GM23248 (cell line): ENCODE measurements around the gene PI4KB. TPM values are rescaled to one million over a fixed set of nuclear protein-coding genes. Genes with fewer than 3 reads are reported as not detected.

Source experiments
- DNase-seq: peaks from one replicate; pipeline ENCODE4 v3.0.0-alpha.2; 2015
- H2AFZ ChIP-seq: fragments of 200-600 bp; sonication (generic); 2 replicates; pipeline ENCODE4 v1.6.1; 2016; ENCODE audit warnings: antibody characterized with exemption
- H3F3A ChIP-seq: fragments of 200-600 bp; sonication (generic); 2 replicates; pipeline ENCODE4 v1.6.1; 2016; ENCODE audit warnings: mild to moderate bottlenecking, antibody characterized with exemption, mixed run types; ENCODE audit not compliant: insufficient read depth
- H3K27ac ChIP-seq: fragments of 200-600 bp; sonication (generic); 2 replicates; pipeline ENCODE4 v1.5.1; 2016; ENCODE audit warnings: mild to moderate bottlenecking
- H3K27me3 ChIP-seq: fragments of 200-600 bp; sonication (generic); replicated peaks from 2 replicates; pipeline ENCODE4 v1.6.1; 2016; ENCODE audit warnings: mild to moderate bottlenecking; ENCODE audit not compliant: insufficient read depth
- H3K36me3 ChIP-seq: fragments of 200-600 bp; sonication (generic); 2 replicates; pipeline ENCODE4 v1.6.1; 2016; ENCODE audit warnings: low read depth, mild to moderate bottlenecking
- H3K4me1 ChIP-seq: fragments of 200-600 bp; sonication (generic); 2 replicates; pipeline ENCODE4 v1.6.1; 2016; ENCODE audit warnings: mild to moderate bottlenecking; ENCODE audit not compliant: insufficient read depth
- H3K4me2 ChIP-seq: fragments of 200-600 bp; sonication (generic); one replicate; pipeline ENCODE4 v1.6.1; 2016; ENCODE audit warnings: mild to moderate bottlenecking; ENCODE audit not compliant: unreplicated experiment
- H3K4me3 ChIP-seq: fragments of 200-600 bp; sonication (generic); 2 replicates; pipeline ENCODE4 v1.5.1; 2016; ENCODE audit warnings: mild to moderate bottlenecking
- H3K79me2 ChIP-seq: fragments of 200-600 bp; sonication (generic); 2 replicates; pipeline ENCODE4 v1.6.1; 2016; ENCODE audit warnings: mild to moderate bottlenecking; ENCODE audit not compliant: insufficient read depth
- H3K9ac ChIP-seq: fragments of 200-600 bp; sonication (generic); 2 replicates; pipeline ENCODE4 v1.6.1; 2016; ENCODE audit warnings: mild to moderate bottlenecking
- H3K9me2 ChIP-seq: fragments of 200-600 bp; sonication (generic); 2 replicates; pipeline ENCODE4 v1.6.1; 2016; ENCODE audit warnings: mixed run types, mild to moderate bottlenecking, moderate library complexity; ENCODE audit not compliant: insufficient read depth
- H3K9me3 ChIP-seq: fragments of 200-600 bp; sonication (generic); one replicate; pipeline ENCODE4 v1.6.1; 2017; ENCODE audit warnings: low read depth
- H4K20me1 ChIP-seq: fragments of 200-600 bp; sonication (generic); 2 replicates; pipeline ENCODE4 v1.6.0; 2016; ENCODE audit not compliant: insufficient read depth
- EZH2 ChIP-seq: fragments of 200-600 bp; sonication (generic); IDR thresholded peaks from 2 replicates; pipeline ENCODE4 v1.6.1; 2018; ENCODE audit warnings: antibody characterized with exemption, mild to moderate bottlenecking; ENCODE audit not compliant: insufficient read depth, poor library complexity, severe bottlenecking
- EZH2phosphoT487 ChIP-seq: fragments of 200-600 bp; sonication (generic); IDR thresholded peaks from 2 replicates; pipeline ENCODE4 v1.6.1; 2018; ENCODE audit warnings: antibody characterized with exemption, moderate library complexity, mild to moderate bottlenecking, low read depth; ENCODE audit not compliant: insufficient read depth
- WGBS, 2 experiments: methylation state at CpG; one replicate each; pipeline ENCODE4 v1.1.6; 2015 to 2017; ENCODE audit warnings: low lambda C conversion rate in 2 of 2, low coverage in 1 of 2; ENCODE audit errors: missing lambda C conversion rate in 2 of 2; 5-methylcytosine and 5-hydroxymethylcytosine counted together
- in situ Hi-C: fragments of 300-500 bp; cut with MboI; formaldehyde crosslinking; loops from 2 replicates; pipeline ENCODE4 v1.15.0; 2020
- polyA plus RNA-seq: library from polyadenylated mRNA; unstranded; fragments of >200 nt; fragmentation: Nextera tagmentation; extraction: Ambion mirVana; gene quantifications from 2 replicates; pipeline ENCODE4 v1.2.1, GENCODE V29; 2016
- total RNA-seq: library from RNA; depleted of rRNA; stranded (reverse); fragments of >200 nt; shearing (Covaris generic); gene quantifications from 2 replicates; pipeline ENCODE4 v1.2.3, GENCODE V29; 2014

Gene PI4KB
- total and polyA plus RNA-seq, 2 experiments from 2014 or later, result 47.5 to 51.7 TPM

DNA sequence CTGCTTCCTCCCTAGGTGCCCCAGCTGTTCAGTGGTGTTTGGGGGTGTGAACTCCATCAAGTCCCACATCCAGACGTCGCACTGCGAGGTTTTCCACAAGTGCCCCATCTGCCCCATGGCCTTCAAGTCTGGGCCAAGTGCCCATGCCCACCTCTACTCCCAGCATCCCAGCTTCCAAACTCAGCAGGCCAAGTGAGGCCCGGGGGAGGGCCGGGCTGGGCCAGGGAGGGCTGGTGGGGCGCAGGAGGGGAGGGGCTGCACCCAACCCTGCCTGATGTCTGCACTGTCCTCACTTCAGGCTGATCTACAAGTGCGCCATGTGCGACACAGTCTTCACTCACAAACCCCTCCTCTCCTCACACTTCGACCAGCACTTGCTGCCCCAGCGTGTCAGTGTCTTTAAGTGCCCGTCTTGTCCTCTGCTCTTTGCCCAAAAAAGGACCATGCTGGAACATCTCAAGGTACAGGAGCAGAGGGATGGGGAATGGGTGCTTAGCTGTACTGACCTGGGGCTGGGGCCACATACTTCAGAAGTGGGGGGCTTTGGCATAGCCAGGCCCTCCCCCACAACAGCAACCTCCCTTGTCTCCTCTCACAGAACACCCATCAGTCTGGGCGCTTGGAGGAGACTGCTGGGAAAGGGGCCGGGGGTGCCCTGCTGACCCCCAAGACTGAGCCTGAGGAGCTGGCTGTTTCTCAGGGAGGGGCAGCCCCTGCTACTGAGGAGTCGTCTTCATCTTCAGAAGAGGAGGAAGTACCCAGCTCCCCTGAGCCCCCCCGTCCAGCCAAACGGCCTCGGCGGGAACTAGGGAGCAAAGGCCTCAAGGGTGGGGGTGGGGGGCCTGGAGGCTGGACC, 37.9 kb downstream of the PI4KB start:
- Histone ChIP-seq H3K9ac (no peak overlapping the region), H3K4me1 (no peaks in the 10 kb centered on the region), H3K9me3 (no peaks in the 10 kb centered on the region), H4K20me1 (no peaks in the 10 kb centered on the region), H3K79me2 (peaks cover 8% of the 10 kb centered on the region), H3K4me3 (no peak overlapping the region), H3K27ac (no peak overlapping the region), H3K36me3 (peaks cover 8% of the 10 kb centered on the region; the same call in 1 of the 2 replicates), H2AFZ (no peak overlapping the region), H3K27me3 (no peaks in the 10 kb centered on the region), H3K9me2 (no peaks in the 10 kb centered on the region), H3F3A (no peaks in the 10 kb centered on the region), H3K4me2 (no peak overlapping the region)
- DNase-seq, result no peak
- in situ Hi-C loops, result no loop called here
- TF ChIP-seq EZH2phosphoT487 (no peak), EZH2 (no peak)
- WGBS, 2 experiments, result 77 to 80% methylated on average over 13 to 18 of the region's 18 CpGs

- Histone ChIP-seq H3K9me3 (no peaks in the 10 kb centered on the region), H3K4me3 (no peak overlapping the region), H3K9me2 (no peaks in the 10 kb centered on the region), H3K9ac (no peak overlapping the region), H3K4me1 (peaks cover 4% of the 10 kb centered on the region), H3K4me2 (no peak overlapping the region), H2AFZ (no peak overlapping the region), H3F3A (0 out of 2 replicates have a peak, but pooled peaks cover 5% of the 10 kb centered on the region), H3K27me3 (no peaks in the 10 kb centered on the region), H3K27ac (no peak overlapping the region), H3K79me2 (peaks cover 16% of the 10 kb centered on the region), H3K36me3 (peaks cover 8% of the 10 kb centered on the region; the same call in 1 of the 2 replicates), H4K20me1 (no peaks in the 10 kb centered on the region)
- 80 to 85% methylated on average over 13 to 14 of the region's 14 CpGs for WGBS, 2 experiments
- no peak for DNase-seq
- TF ChIP-seq EZH2, result no peak
- no peak for TF ChIP-seq EZH2phosphoT487
- in situ Hi-C loops, result no loop called here
Observed at GRCh38 chr1:151288502-151288901, 38.7 kb downstream of the PI4KB start.

GRCh38 chr1:151287767-151288500, 39.3 kb downstream of the PI4KB start:
- in situ Hi-C loops, result no loop called here
- peaks cover 8% of the 10 kb centered on the region; the same call in 1 of the 2 replicates for H3K36me3 ChIP-seq

GRCh38 chr1:151287341-151287699, 39.9 kb downstream of the PI4KB start:
- Histone ChIP-seq H4K20me1 (no peaks in the 10 kb centered on the region), H3K9me3 (no peaks in the 10 kb centered on the region), H2AFZ (no peak overlapping the region), H3K79me2 (peaks cover 28% of the 10 kb centered on the region), H3K9ac (no peak overlapping the region), H3K4me2 (no peak overlapping the region), H3F3A (0 out of 2 replicates have a peak, but pooled peaks cover 5% of the 10 kb centered on the region), H3K27me3 (no peaks in the 10 kb centered on the region), H3K9me2 (no peaks in the 10 kb centered on the region), H3K36me3 (peaks cover 5% of the 10 kb centered on the region; the same call in 1 of the 2 replicates), H3K27ac (no peak overlapping the region), H3K4me1 (peaks cover 4% of the 10 kb centered on the region), H3K4me3 (no peak overlapping the region)
- in situ Hi-C loops, result no loop called here
- 80 to 85% methylated on average over 6 to 7 of the region's 7 CpGs for WGBS, 2 experiments
- DNase-seq, result no peak
- TF ChIP-seq EZH2 (no peak), EZH2phosphoT487 (no peak)

More at GRCh38 chr1:151287767-151288500, 39.3 kb downstream of the PI4KB start:
- H3F3A ChIP-seq, result 0 out of 2 replicates have a peak, but pooled peaks cover 5% of the 10 kb centered on the region
- no peak for TF ChIP-seq EZH2
- TF ChIP-seq EZH2phosphoT487, result no peak
- H4K20me1 ChIP-seq, result no peaks in the 10 kb centered on the region
- peaks cover 4% of the 10 kb centered on the region for H3K4me1 ChIP-seq
- peaks cover 22% of the 10 kb centered on the region for H3K79me2 ChIP-seq
- H3K9me2 ChIP-seq, result no peaks in the 10 kb centered on the region
- H3K9me3 ChIP-seq, result no peaks in the 10 kb centered on the region
- H2AFZ ChIP-seq, result no peak overlapping the region
- H3K9ac ChIP-seq, result no peak overlapping the region
- H3K27ac ChIP-seq, result no peak overlapping the region
- no peak for DNase-seq
- 86 to 88% methylated on average over 21 to 22 of the region's 22 CpGs for WGBS, 2 experiments
- no peak overlapping the region for H3K4me2 ChIP-seq
- no peak overlapping the region for H3K4me3 ChIP-seq
- H3K27me3 ChIP-seq, result no peaks in the 10 kb centered on the region
